GM12878 (cell line): ENCODE measurements around the gene MAGI2. TPM values are rescaled to one million over a fixed set of nuclear protein-coding genes. Genes with fewer than 3 reads are reported as not detected.

Experiments used
- ATAC-seq: fragments of 200-7000 bp; cut with Tn5 transposase; 3 replicates; pipeline ENCODE4 v1.9.1; 2020; ENCODE audit warnings: mild to moderate bottlenecking, moderate library complexity
- BruUV-seq: library from RNA; stranded (reverse); fragments of 400-500 nt; replicated peaks from 2 replicates; lab custom pipeline; 2021; lab: Mats Ljungman, UMichigan
- CTCF ChIA-PET: fragments of 300-600 bp; sonication (Branson Sonifier 250); formaldehyde crosslinking; extraction: SDS; loops from one replicate; lab custom pipeline; 2021; ENCODE audit warnings: inconsistent platforms; lab: Yijun Ruan, JAX
- POLR2A ChIA-PET: fragments of 350-600 bp; formaldehyde crosslinking; extraction: SDS; loops from one replicate; lab custom pipeline; 2021; ENCODE audit warnings: inconsistent platforms; lab: Charles Lee
- RAD21 ChIA-PET: fragments of 300-600 bp; sonication (Branson Sonifier 250); formaldehyde crosslinking; loops from one replicate; lab custom pipeline; 2023; ENCODE audit warnings: antibody characterized with exemption; ENCODE audit not compliant: unreplicated experiment; lab: Charles Lee
- SMC1A ChIA-PET: fragments of 300-600 bp; sonication (Branson Sonifier 250); formaldehyde crosslinking; loops from one replicate; lab custom pipeline; 2023; ENCODE audit not compliant: unreplicated experiment, uncharacterized antibody; lab: Charles Lee
- DNase-seq: peaks from one replicate; pipeline ENCODE4 v3.0.0-alpha.2; 2011; ENCODE audit warnings: low read depth, low spot score
- FAIRE-seq: peaks from 3 replicates; lab custom pipeline; 2011; peaks lifted over from hg19 to GRCh38; lab: Jason Lieb, UNC
- H2AFZ ChIP-seq: 2 replicates; pipeline ENCODE4 v1.6.0; 2011; ENCODE audit warnings: low read depth, low read length, control low read depth; ENCODE audit not compliant: control insufficient read depth
- H3K27ac ChIP-seq: 2 replicates; pipeline ENCODE4 v1.5.1; 2011; ENCODE audit warnings: control low read depth; ENCODE audit not compliant: control insufficient read depth, insufficient read depth
- H3K27me3 ChIP-seq, 2 experiments: replicated peaks in 1 of 2; 2 replicates each; pipeline versions ENCODE4 v1.6.0 to v1.6.1; 2011; ENCODE audit warnings: low read length in 1 of 2; ENCODE audit not compliant: control insufficient read depth in 2 of 2, insufficient read depth in 2 of 2
- H3K36me3 ChIP-seq, 2 experiments: 2 replicates each; pipeline ENCODE4 v1.5.1; 2011; ENCODE audit warnings: low read length in 1 of 2; ENCODE audit not compliant: control insufficient read depth in 2 of 2, insufficient read depth in 2 of 2
- H3K4me1 ChIP-seq: 2 replicates; pipeline ENCODE4 v1.6.1; 2011; ENCODE audit warnings: mild to moderate bottlenecking, low read length, moderate library complexity, mixed read lengths; ENCODE audit not compliant: control insufficient read depth, insufficient read depth
- H3K4me2 ChIP-seq: 2 replicates; pipeline ENCODE4 v1.6.0; 2011; ENCODE audit warnings: control low read depth; ENCODE audit not compliant: control insufficient read depth, insufficient read depth
- H3K4me3 ChIP-seq: fragments of 200-600 bp; sonication (generic); 2 replicates; pipeline ENCODE4 v1.5.1; 2016
- H3K79me2 ChIP-seq: 2 replicates; pipeline ENCODE4 v1.6.0; 2011; ENCODE audit warnings: low read length; ENCODE audit not compliant: control insufficient read depth, insufficient read depth
- H3K9ac ChIP-seq: 2 replicates; pipeline ENCODE4 v1.8.0; 2011; ENCODE audit warnings: low read length, control low read depth, mixed read lengths; ENCODE audit not compliant: control insufficient read depth, insufficient read depth
- H3K9me3 ChIP-seq: replicated peaks from 3 replicates; pipeline ENCODE4 v1.5.1; 2011; ENCODE audit warnings: mild to moderate bottlenecking, low read length; ENCODE audit not compliant: control insufficient read depth, insufficient read depth
- H4K20me1 ChIP-seq: 2 replicates; pipeline ENCODE4 v1.6.0; 2011; ENCODE audit not compliant: control insufficient read depth, insufficient read depth
- CTCF ChIP-seq, 3 experiments: IDR thresholded peaks in 2 of 3; conservative IDR thresholded peaks in 1 of 3; 2 replicates each; pipeline ENCODE4 v1.5.1; 2011; ENCODE audit warnings: low read depth in 3 of 3, low read length in 3 of 3, mild to moderate bottlenecking in 3 of 3, control low read depth in 2 of 3, moderate library complexity in 2 of 3, inconsistent platforms in 1 of 3, mixed read lengths in 1 of 3; ENCODE audit not compliant: control insufficient read depth in 2 of 3, insufficient read depth in 1 of 3; ENCODE audit errors: extremely low read depth in 1 of 3
- JUNB ChIP-seq: IDR thresholded peaks from 2 replicates; pipeline ENCODE4 v1.6.1; 2016; ENCODE audit warnings: antibody characterized with exemption, mild to moderate bottlenecking
- RAD21 ChIP-seq: IDR thresholded peaks from 2 replicates; pipeline ENCODE4 v1.6.1; 2011; ENCODE audit warnings: mild to moderate bottlenecking, low read depth, low read length, moderate library complexity; ENCODE audit not compliant: insufficient read depth
- SMARCA5 ChIP-seq: fragments of 450-650 bp; IDR thresholded peaks from 2 replicates; pipeline ENCODE4 v1.6.1; 2017; ENCODE audit warnings: mild to moderate bottlenecking
- SMC3 ChIP-seq: IDR thresholded peaks from 2 replicates; pipeline ENCODE4 v1.6.1; 2011; ENCODE audit warnings: low read length, improper control_type of control experiment, borderline replicate concordance
- WGBS: methylation state at CpG from one replicate; pipeline ENCODE4 v1.1.6; 2016; ENCODE audit warnings: low lambda C conversion rate; ENCODE audit not compliant: insufficient replicate concordance, insufficient coverage; ENCODE audit errors: missing lambda C conversion rate; 5-methylcytosine and 5-hydroxymethylcytosine counted together
- in situ Hi-C: fragments of 300-500 bp; cut with MboI; formaldehyde crosslinking; loops from 9 replicates; pipeline ENCODE4 v1.14.3; 2018; ENCODE audit warnings: mixed read lengths
- intact Hi-C: fragments of 100-400 bp; cut with micrococcal nuclease; formaldehyde crosslinking; loops from one replicate; pipeline ENCODE4 v1.14.2; 2022; ENCODE audit not compliant: unreplicated experiment
- polyA plus RNA-seq, 11 experiments: library from polyadenylated mRNA; depleted of rRNA in 4 of 11; unstranded in 6 of 11; stranded (reverse) in 5 of 11; fragments of >200 nt; fragmentation: Nextera tagmentation in 4 of 11; fragmentation: Illumina TruSeq in 1 of 11; extraction: Ambion mirVana in 4 of 11; extraction: Trizol in 1 of 11; gene quantifications; 1 replicate in 1 of 11; 2 replicates in 10 of 11; pipeline versions ENCODE4 v1.2.1 to v1.2.3, GENCODE V29; 2011 to 2016; ENCODE audit warnings: inconsistent platforms in 2 of 11, missing spikeins in 2 of 11, low read depth in 1 of 11
- total RNA-seq, 4 experiments: library from RNA; depleted of rRNA in 3 of 4; stranded (reverse); fragments of >200 nt in 3 of 4; fragmentation: Illumina TruSeq in 1 of 4; extraction: Trizol in 1 of 4; gene quantifications; 2 replicates each; pipeline versions ENCODE4 v1.2.1 to v1.2.3, GENCODE V29; 2013 to 2021

The MAGI2 gene
- total and polyA plus RNA-seq, 10 of the 15 experiments (the other 5 are each of a cell fraction or from before 2014, with no cell fraction given): 0.01 to 0.31 (median 0.05) TPM; not detected in 2

GRCh38 chr7:79176859-79177477 lies 276.5 kb downstream of the MAGI2 start:
- ChIA-PET POLR2A (no interaction called here), CTCF (interaction anchor here (0.6 to 2.5 kb wide), 9 partner anchors 9 to 955 kb away, joined by 3 to 8 read pairs (median 4); no protein-coding TSS in a partner anchor), SMC1A (interaction anchor here (0.6 to 0.8 kb wide), 2 partner anchors 19 to 1133 kb away, joined by 3 read pairs; no protein-coding TSS in a partner anchor)
- H3K4me1 ChIP-seq: no peaks in the 10 kb centered on the region
- no peak overlapping the region for H3K27ac ChIP-seq
- BruUV-seq: no TSS peak
- DNase-seq: no peak
- ATAC-seq: peak; percentile 54
- in situ Hi-C loops (no loop called here), intact Hi-C loops (loop anchor here (5.0 to 10.0 kb wide), 2 partner anchors 572 to 665 kb away; no protein-coding TSS in a partner anchor)
- no peak overlapping the region for H3K9ac ChIP-seq
- no peaks in the 10 kb centered on the region for H3K36me3 ChIP-seq
- H3K79me2 ChIP-seq: no peaks in the 10 kb centered on the region
- FAIRE-seq: peak; percentile 7
- H3K4me3 ChIP-seq: no peak overlapping the region
- H4K20me1 ChIP-seq: no peaks in the 10 kb centered on the region
- TF ChIP-seq SMC3 (peak; percentile 42; the same call in 1 of the 2 replicates), CTCF (IDR thresholded peaks at IDR 0.05 in 2 of 3, conservative IDR thresholded peaks at IDR 0.05 in 1 of 3; ENCODE audit: control insufficient read depth in 2 of 3, extremely low read depth in 1 of 3, insufficient read depth in 1 of 3, low read depth in 3 of 3, low read length in 3 of 3) (peak; percentile 37 to 53 (median 49); a peak in 5 of 6 replicates), RAD21 (peak; percentile 73), SMARCA5 (no peak), JUNB (no peak)
- TF ChIP-seq, all 136 proteins: peak for 3
- H3K4me2 ChIP-seq: no peak overlapping the region
- RAD21 ChIA-PET: no interaction called here
- 0% methylated on average over 8 of the region's 8 CpGs for WGBS
- H2AFZ ChIP-seq: no peak overlapping the region
- H3K9me3 ChIP-seq: no peaks in the 10 kb centered on the region
- no peaks in the 10 kb centered on the region for H3K27me3 ChIP-seq
